Nephron progenitor cell (in vitro differentiated cells): ENCODE measurements around the gene STAP2.

Experiments
- DNase-seq: peaks from one replicate; pipeline ENCODE4 v3.0.0; 2021
- H3K27ac Mint-ChIP-seq: 2 replicates; pipeline ENCODE4 v1.8.0; 2021; ENCODE audit warnings: mild to moderate bottlenecking, moderate library complexity, mixed read lengths
- H3K27me3 Mint-ChIP-seq: 2 replicates; pipeline ENCODE4 v1.8.0; 2021; ENCODE audit warnings: mild to moderate bottlenecking, low read depth, mixed read lengths; ENCODE audit not compliant: poor library complexity
- H3K36me3 Mint-ChIP-seq: 2 replicates; pipeline ENCODE4 v1.8.0; 2021; ENCODE audit warnings: low read depth, mixed read lengths
- H3K4me1 Mint-ChIP-seq: 2 replicates; pipeline ENCODE4 v1.8.0; 2021; ENCODE audit warnings: mixed read lengths
- H3K4me3 Mint-ChIP-seq: 2 replicates; pipeline ENCODE4 v1.8.0; 2021; ENCODE audit warnings: mild to moderate bottlenecking, moderate library complexity, mixed read lengths
- H3K9me3 Mint-ChIP-seq: 2 replicates; pipeline ENCODE4 v1.8.0; 2021; ENCODE audit warnings: mild to moderate bottlenecking, moderate library complexity, mixed read lengths
- TF ChIP-seq, protein P1 (sequence below): fragments of 200-600 bp; sonication (generic); IDR thresholded peaks from 2 replicates; pipeline ENCODE4 v1.5.0; 2021; ENCODE audit warnings: antibody characterized with exemption

STAP2 gene

DNA sequence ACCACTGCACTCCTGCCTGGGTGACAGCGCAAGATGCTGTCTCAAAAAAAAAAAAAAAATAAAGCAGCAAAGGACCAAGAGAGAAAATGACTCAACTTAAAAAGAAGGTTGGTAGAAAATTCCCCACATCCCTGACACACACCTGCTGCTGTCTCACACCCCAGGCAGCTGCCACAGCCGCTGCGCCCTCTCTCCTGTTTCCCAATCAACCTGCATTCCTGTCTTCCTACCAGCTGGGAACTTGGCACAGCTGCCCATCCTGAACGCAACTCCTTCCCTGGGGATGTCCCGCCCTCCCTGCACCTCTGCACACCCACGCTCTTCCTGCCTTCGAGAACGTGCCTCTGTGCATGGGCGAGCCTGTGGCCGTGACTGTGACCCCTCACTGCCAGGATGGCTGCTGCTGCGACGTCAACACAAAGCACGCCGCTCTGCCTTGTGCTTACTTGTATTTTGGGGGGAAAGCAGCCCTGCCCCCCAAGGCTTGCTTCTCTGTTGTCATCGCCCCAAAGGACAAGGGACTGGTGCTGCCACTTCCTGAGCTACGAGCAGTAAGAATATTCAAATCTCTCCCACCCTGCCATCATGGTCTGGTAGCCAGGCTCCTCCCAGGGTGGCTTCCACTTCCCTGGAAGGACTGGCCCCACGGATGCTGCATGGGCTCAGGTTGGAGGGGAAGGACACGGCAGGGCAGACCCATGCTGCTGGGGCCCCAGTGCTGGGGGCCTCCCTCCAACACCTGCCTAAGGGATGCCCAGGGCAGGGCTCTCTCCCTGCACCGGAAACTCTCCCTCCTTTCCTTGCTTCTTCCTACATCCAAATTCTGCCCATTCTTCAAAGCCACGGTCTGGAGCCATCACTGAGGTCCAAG is 41.0 kb upstream of the STAP2 start:
- Mint-ChIP-seq H3K4me1 (peaks cover 58% of the 10 kb centered on the region), H3K4me3 (peak overlapping the region; percentile 16), H3K36me3 (peaks cover 6% of the 10 kb centered on the region), H3K9me3 (no peaks in the 10 kb centered on the region), H3K27me3 (peaks cover 3% of the 10 kb centered on the region), H3K27ac (peak overlapping the region; percentile 97)
- DNase-seq: no peak
- TF ChIP-seq, protein P1, sequence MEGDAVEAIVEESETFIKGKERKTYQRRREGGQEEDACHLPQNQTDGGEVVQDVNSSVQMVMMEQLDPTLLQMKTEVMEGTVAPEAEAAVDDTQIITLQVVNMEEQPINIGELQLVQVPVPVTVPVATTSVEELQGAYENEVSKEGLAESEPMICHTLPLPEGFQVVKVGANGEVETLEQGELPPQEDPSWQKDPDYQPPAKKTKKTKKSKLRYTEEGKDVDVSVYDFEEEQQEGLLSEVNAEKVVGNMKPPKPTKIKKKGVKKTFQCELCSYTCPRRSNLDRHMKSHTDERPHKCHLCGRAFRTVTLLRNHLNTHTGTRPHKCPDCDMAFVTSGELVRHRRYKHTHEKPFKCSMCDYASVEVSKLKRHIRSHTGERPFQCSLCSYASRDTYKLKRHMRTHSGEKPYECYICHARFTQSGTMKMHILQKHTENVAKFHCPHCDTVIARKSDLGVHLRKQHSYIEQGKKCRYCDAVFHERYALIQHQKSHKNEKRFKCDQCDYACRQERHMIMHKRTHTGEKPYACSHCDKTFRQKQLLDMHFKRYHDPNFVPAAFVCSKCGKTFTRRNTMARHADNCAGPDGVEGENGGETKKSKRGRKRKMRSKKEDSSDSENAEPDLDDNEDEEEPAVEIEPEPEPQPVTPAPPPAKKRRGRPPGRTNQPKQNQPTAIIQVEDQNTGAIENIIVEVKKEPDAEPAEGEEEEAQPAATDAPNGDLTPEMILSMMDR: no peak

DNA sequence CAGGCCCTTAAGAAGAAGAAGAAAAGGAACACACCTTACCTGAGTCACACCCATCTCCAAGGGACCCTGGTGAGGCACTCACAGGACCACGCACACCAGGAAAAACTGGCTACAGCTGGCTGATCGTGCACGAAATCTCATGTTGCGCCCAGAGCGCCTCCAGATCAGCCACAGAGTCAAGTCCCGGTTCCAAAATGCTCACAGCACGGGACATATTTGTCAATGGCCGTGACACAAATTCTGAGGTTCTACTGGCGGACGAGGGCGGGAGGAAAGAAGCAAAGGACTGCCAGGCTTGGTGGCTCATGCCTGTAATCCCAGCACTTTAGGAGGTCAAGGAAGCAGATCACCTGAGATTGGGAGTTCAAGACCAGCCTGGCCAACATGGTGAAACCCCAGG is 40.3 kb upstream of the STAP2 start:
- DNase-seq: no peak
- H3K36me3 Mint-ChIP-seq: peaks cover 6% of the 10 kb centered on the region
- no peak overlapping the region for H3K4me3 Mint-ChIP-seq
- TF ChIP-seq, protein P1: no peak
- H3K27ac Mint-ChIP-seq: peak overlapping the region; percentile 88
- H3K27me3 Mint-ChIP-seq: peaks cover 3% of the 10 kb centered on the region
- H3K4me1 Mint-ChIP-seq: peaks cover 61% of the 10 kb centered on the region
- H3K9me3 Mint-ChIP-seq: no peaks in the 10 kb centered on the region

DNA sequence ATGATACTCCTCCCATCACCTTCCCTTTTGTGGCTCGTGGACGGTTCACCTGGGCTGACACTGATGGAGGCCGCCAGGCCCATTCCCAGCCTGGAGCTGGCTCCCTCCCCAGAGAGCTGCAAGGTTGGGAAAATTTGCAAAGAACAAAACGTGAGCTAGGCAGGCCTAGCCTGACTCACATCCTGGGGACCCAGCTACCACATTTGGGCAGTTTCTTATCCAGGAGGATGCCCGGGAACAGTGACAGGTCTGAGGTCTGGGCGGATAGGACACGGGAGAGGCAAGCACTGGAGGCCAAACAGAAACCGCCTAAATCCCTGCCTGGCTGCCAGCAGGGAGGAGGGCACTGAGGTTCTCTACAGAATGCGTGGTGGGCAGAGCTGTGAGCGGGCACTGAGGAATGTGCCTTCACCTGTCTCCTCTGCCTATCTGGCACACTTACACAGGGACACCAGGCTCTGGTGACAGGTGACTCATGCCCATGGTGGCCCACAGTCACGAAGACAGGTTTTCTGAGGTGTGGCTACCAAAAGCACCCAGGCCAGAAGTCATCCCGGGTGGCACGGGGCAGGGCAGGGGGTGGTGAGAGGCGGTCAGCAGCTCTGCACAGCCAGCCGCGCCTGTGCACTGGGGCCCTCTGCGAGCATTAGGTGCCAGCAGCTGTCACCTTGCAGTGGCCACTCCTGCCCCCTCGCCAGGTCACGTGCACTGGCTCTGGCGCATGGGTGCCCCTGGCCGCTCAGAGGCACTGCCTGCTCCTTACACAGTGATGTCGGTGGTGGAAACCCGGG is 38.6 kb upstream of the STAP2 start:
- H3K9me3 Mint-ChIP-seq: no peaks in the 10 kb centered on the region
- H3K4me3 Mint-ChIP-seq: no peak overlapping the region
- no peaks in the 10 kb centered on the region for H3K36me3 Mint-ChIP-seq
- no peak for DNase-seq
- H3K27ac Mint-ChIP-seq: peak overlapping the region; percentile 55
- TF ChIP-seq, protein P1: no peak
- H3K27me3 Mint-ChIP-seq: peaks cover 3% of the 10 kb centered on the region
- H3K4me1 Mint-ChIP-seq: peaks cover 70% of the 10 kb centered on the region

DNA sequence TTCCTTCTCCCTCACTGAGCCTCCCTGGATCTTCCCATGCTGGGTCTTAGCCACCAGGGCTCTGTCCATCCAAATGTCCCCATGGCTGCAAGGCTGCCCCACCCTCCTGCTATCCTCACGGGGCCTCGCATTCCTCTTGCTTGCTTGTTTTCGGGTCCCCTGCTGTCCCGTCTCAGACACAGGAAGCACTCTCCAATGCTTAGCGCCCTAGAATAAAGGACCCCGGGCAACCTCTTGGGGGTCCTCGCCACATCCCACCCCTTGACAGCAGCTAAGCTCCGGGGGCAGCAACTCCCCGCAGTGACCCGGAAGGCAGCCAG is 38.0 kb upstream of the STAP2 start:
- Mint-ChIP-seq H3K4me3 (no peak overlapping the region), H3K27me3 (peaks cover 3% of the 10 kb centered on the region), H3K27ac (peak overlapping the region; percentile 55), H3K36me3 (no peaks in the 10 kb centered on the region), H3K4me1 (peaks cover 71% of the 10 kb centered on the region), H3K9me3 (no peaks in the 10 kb centered on the region)
- no peak for DNase-seq
- TF ChIP-seq, protein P1: no peak

DNA sequence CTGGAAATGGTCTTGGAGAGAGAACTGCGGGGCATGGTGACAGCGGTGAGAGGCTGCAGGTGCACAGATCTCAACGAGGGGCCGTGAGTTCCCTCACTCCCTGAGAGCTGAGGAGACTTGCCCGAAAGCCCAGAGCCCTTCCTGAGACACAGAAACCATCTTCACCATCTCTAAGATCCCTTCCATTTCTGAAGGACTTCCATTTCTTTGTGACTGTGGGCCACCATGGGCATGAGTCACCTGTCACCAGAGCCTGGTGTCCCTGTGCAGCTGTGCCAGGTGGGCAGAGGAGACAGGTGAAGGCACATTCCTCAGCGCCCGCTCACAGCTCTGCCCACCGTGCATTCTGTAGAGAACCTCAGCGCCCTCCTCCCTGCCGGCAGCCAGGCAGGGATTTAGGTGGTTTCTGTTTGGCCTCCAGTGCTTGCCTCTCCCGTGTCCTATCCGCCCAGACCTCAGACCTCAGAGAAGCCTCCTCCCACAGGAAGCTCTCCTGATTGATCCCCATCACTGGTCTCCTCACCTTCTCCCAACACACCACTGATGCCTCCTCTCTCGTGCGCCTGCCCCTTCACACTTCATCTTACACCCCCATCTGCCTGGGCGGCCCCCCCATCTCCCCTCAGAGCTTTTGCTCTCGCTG is 37.5 kb upstream of the STAP2 start:
- H3K27me3 Mint-ChIP-seq: peaks cover 3% of the 10 kb centered on the region
- H3K27ac Mint-ChIP-seq: peak overlapping the region; percentile 75
- no peaks in the 10 kb centered on the region for H3K9me3 Mint-ChIP-seq
- H3K36me3 Mint-ChIP-seq: no peaks in the 10 kb centered on the region
- no peak for DNase-seq
- TF ChIP-seq, protein P1: no peak
- no peak overlapping the region for H3K4me3 Mint-ChIP-seq
- H3K4me1 Mint-ChIP-seq: peaks cover 71% of the 10 kb centered on the region
